GM19193 (cell line): ENCODE measurements around the gene THBD.

ENCODE experiments used
- POLR2A ChIP-seq: IDR thresholded peaks from 4 replicates; pipeline ENCODE4 v1.6.1; 2011; ENCODE audit not compliant: insufficient read depth, insufficient read length; ENCODE audit errors: extremely low read depth

Gene THBD

GRCh38 chr20:23036371-23036770, 13.1 kb downstream of the THBD start:
- TF ChIP-seq POLR2A: no peak

- no peak for TF ChIP-seq POLR2A
Measured at GRCh38 chr20:23035731-23036130, 13.7 kb downstream of the THBD start.

- no peak for TF ChIP-seq POLR2A
Measured at GRCh38 chr20:23034721-23035671, 14.5 kb downstream of the THBD start, which contains the start of gene SSTR4. SSTR4 (plus strand) TSS chr20:23035312; CDS start chr20:23035484, 172 bp downstream.

DNA sequence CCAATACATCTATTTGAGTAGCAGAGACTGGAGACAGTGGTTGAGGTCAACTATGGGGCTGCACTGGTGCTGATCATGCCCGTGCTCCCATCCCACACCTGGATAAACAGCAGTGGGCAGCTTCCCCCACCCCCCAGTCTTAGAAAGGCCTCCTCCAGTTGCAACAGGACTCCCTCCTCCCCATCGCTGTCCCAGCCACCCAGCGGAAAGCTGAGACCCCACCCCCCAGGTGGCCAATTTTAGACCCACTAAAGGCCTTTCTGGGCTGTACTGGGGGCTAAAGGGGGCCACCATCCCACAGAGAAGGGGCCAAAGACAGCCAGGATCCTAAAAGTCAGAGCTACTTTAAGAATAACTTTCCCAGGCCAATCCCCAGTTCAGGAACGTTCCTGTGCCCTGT, 15.6 kb downstream of the THBD start:
- TF ChIP-seq POLR2A: no peak

DNA sequence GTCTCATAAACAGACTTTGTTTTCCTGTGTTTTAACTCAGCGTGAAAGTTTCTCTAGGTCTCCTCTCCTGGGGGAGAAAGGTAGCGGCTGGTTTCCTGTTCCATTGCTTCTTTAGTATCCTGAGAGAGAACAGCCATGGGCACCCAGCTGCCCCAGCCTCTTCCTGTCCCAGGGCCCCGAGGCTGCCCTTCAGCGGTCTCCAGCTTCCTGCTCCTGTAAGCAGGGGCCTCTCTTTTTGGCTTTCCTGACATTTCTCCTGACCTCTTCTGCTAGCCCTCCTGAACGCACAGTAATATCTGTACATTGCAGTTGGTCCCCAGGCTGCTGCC, 16.8 kb downstream of the THBD start:
- TF ChIP-seq POLR2A: no peak

- TF ChIP-seq POLR2A: no peak
Measured at GRCh38 chr20:23032056-23032749, 17.3 kb downstream of the THBD start.

DNA sequence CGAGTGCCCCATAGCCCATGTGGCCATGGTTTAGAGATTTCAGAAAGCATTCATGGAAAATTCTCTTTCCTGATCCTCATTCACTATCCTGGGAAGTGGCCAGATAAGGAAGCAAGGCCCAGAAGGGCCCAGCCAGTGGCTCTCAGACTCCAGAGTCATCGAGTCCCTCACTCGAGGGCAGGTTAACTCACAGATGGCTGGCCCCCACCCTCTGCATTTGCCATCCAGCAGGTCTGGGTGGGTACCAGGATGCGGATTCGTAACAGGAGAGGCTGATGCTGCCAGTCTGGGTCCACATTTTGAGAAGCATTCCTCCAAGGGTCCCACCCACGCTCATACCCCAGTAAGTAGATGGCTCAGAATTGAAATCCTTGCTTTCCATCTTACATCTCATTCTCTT, 18.1 kb downstream of the THBD start:
- no peak for TF ChIP-seq POLR2A

GRCh38 chr20:23029324-23029723, 20.1 kb downstream of the THBD start:
- TF ChIP-seq POLR2A: no peak

GRCh38 chr20:23028392-23028791, 21.1 kb downstream of the THBD start:
- no peak for TF ChIP-seq POLR2A

DNA sequence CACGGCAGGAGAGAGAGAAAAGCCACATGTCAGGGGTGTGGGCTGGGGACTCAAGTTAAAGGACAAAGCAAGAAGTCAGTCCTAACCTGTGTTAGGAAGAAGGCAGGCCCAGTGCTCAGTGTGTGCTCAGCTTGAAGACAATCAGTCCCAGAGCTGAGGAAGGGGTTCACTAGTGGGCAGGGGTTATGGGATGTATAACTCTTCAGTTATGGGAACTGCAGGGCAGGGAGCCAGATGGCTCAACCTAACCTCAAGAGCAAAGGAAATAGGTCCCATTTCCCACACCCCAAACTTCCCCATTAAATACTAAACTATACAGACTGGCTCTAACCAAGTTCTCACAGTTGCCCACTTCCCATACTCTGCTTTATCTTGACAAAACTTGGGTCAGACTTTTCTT, 21.8 kb downstream of the THBD start:
- no peak for TF ChIP-seq POLR2A

- TF ChIP-seq POLR2A: no peak
Measured at GRCh38 chr20:23024701-23025100, 24.8 kb downstream of the THBD start.

GRCh38 chr20:23023621-23024177, 25.8 kb downstream of the THBD start:
- TF ChIP-seq POLR2A: no peak

GRCh38 chr20:23022849-23023248, 26.6 kb downstream of the THBD start:
- TF ChIP-seq POLR2A: no peak

DNA sequence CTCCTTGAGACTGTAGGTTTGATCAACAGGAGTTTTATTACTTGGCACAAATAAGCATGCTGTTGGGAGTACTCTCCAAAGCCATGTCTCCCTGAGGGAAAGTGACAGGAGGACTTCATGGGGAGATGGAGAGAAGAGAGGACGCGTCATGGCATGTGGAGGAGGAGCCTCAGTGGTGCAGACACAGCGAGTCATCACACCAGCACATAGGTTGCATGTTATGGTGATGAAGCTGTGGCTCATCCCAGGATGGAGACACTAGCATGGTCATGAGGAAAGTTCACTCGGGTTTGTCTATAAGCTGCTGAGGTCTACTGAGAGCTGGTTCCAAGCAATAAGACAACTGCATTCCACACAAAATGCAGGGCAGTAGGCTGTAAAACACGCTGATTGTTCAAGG, 27.5 kb downstream of the THBD start:
- TF ChIP-seq POLR2A: no peak

GRCh38 chr20:23021541-23021940, 27.9 kb downstream of the THBD start:
- TF ChIP-seq POLR2A: no peak
